Hippocampal formation (tissue), 2 donors: ENCODE measurements around the gene OTOP2.
"Not testable (repeated sequence)": the region's sequence is repeated elsewhere in the genome, so short reads cannot be mapped to it uniquely, and the experiment has no call there.

Experiments
- DNase-seq, 2 donors: peaks; one replicate each; lab custom pipeline; 2025; lab: John Stamatoyannopoulos, UW

Gene OTOP2

GRCh38 chr17:74952431-74953133 is 28.5 kb downstream of the OTOP2 start:
- DNase-seq, result no peak

DNA sequence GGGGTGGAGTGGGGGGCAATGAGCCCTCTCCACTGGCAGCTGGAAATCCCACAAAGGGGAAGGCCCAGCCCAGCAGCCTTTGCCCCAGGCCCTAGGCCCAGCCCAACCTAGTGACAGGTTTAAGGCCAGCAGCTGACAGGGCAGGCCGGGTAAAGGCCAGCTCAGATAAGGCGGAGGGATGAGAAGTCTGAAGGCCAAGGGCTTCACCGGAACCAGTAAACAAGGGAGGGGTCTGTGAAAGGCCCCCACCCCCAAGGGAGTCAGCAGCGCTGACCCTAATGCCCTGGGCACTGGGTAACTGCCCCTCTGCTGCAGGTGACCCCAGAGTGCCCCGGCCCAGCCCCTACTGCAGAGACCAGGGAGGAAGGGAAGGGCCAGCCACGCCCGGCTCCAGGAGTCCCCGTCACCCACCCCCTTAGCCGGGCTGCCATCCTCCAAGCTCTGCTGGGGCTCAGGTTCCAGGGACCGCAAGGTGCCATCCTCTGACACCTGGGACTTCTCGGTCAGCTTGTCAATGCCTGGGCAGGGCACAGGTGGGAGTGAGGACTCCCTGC is 29.1 kb downstream of the OTOP2 start:
- no peak for DNase-seq

GRCh38 chr17:74954115-74954514 is 30.0 kb downstream of the OTOP2 start:
- no peak for DNase-seq

DNA sequence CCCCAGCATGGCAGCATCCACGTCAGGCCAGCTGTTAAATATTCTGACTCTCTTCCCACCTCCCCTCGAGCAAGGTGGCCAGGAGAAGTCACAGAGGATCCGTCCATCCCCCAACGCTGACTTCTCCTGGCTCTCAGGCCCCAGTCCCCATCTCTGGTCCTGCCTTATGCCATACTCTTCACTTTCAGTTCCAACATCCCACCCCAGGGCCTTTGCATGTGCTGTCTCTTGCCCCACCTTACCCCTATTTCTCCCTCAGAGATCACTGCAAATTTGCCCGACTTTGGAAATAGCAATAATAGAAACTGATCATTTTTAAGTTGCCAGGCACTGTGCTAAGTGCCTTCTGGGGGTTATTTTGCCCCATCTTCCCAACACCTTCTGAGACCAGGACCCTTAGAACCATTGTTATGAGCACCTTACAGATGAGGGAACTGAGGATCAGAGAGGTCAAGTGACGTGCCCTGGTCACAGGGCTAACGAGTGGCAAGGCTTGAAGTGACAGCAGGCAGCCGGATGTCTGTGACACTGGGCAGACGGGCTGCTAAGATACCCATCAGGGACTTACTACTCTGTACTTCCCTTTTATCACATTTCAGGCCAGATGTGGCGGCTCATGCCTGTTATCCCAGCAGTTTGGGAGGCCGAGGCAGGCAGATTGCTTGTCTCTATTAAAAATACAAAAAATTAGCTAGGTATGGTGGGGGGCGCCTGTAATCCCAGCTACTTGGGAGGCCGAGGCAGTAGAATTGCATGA is 30.8 kb downstream of the OTOP2 start:
- no peak for DNase-seq

DNA sequence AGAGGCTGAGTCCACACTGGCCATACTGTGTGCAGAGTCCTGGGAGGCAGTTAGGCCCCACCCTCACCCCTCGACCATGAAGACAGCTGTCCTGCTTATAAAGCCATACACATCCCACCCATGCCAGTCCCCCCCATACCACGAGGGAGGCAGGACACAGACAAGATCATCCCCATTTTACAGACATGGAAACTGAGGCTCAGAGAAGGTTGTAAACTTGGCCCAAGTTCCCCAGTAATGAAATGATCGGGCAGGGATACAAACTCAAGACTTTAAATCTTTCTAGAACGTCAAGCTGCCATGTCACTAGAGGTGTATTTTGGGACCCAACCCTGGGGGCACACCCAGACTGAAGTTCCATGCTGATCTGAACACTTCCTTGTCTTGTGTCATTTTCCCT is 32.0 kb downstream of the OTOP2 start:
- DNase-seq, result no peak

DNA sequence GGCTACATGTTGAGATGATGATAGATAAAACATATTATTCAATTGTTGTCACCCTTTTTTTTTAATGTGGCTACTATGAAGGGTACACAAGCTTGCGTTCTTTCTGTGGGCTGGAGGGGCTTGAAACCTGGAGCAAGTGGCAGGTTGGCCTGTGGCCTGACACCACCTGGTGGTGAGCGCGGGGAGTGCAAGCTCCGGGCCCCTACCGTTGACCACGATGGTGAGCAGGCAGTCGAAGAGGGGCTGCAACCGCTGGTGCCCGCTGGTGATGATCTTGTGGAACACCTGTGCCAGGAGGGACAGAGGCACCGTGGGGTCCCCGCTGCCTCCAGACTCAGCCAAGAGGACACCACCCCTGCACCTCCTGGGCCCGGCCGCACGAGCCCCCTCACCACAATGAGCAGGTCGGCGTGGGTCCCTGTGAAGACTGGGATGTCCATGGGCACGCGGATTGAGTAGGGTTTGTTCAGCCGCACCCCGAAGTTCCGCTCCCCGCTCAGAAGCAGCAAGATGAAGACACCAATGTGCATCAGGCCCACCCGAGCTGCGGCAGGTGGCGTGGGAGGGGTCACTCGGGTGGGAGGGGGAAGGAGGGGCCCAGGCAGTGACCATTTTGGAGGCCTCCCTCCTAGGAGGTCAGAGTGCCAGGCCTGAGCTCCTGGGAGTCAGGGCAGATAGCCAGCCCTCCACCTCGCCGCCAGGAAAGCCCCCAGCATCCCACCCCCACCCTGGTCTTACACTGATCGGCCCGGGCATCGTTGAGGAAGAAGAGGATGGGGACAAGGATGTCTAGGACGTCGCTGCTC is 34.1 kb downstream of the OTOP2 start:
- DNase-seq, result peak; percentile 8 to 37

GRCh38 chr17:74959826-74960515 is 35.9 kb downstream of the OTOP2 start:
- DNase-seq, result no peak

- no peak for DNase-seq
Observed at GRCh38 chr17:74960570-74961342, 36.7 kb downstream of the OTOP2 start.

- peak; percentile 74 to 80 for DNase-seq
Observed at GRCh38 chr17:74961657-74962350, 37.7 kb downstream of the OTOP2 start.

- peak; percentile 65 to 77 for DNase-seq
Observed at GRCh38 chr17:74962622-74963394, 38.7 kb downstream of the OTOP2 start.

DNA sequence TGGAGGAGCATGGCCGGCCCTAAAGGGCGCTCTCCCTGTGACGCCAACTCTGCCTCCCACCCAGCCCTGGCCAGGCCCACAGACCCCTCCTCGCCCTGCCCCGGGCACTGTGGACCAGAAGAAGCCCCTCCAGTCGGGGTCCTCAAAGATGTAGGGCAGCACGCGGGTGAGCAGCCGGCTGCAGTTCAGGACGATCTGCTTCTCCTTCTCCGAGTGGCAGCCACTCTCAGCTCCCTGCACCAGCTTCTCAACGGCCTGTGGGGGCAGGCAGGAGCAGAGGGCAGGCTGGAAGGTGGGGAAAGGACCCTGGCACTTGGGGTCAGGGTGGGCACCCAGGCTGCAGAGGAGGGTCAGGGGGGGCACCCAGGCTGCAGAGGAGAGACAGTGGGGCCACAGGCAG is 39.6 kb downstream of the OTOP2 start:
- no peak for DNase-seq

- DNase-seq, result no peak
Observed at GRCh38 chr17:74964246-74964761, 40.2 kb downstream of the OTOP2 start.

DNA sequence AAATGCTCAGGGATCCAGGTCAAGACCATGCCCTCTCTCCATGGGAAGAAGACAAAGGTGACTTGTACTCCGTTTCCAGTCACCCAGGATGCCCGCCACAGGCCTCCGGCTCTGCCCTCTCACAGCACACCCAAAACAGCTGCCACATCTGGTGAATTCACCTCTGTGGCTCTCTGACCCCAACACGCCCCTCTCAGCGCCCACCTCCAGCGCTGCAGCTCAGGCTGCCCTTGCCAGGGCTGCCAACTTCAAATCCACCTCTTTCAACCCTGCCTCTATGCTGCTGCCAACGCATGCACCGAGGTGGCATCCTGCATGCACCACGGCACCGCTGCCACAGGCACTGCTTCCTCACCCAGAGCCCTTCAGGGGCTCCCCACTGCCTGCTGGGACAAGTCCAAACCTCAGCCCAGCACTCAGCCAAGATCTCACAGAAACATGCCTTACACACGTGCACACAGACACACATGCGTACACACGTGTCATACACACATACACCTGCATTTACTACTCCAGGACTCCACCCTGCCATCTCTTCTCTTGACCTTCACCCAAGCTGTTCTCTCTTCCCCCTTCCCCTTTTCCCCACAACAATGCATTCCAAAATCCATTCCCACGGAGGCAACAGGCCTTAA is 41.0 kb downstream of the OTOP2 start:
- no peak for DNase-seq

GRCh38 chr17:74968361-74968780 is 44.3 kb downstream of the OTOP2 start:
- no peak for DNase-seq

- not testable (repeated sequence) for DNase-seq
Observed at GRCh38 chr17:74969501-74969900, 45.4 kb downstream of the OTOP2 start.

- no peak for DNase-seq
Observed at GRCh38 chr17:74970395-74970794, 46.3 kb downstream of the OTOP2 start.

GRCh38 chr17:74971069-74971841 is 47.2 kb downstream of the OTOP2 start:
- DNase-seq, result no peak

GRCh38 chr17:74971842-74972106 is 47.7 kb downstream of the OTOP2 start:
- no peak for DNase-seq
